ENCODE measurements around the gene BDH1.

The BDH1 gene

GRCh38 chr3:197507081-197507480, 48.7 kb downstream of the BDH1 start:
- H3K4me3 ChIP-seq (ENCODE audit: low read depth, low read length): no peak overlapping the region
- no peak for TF ChIP-seq POLR2A (IDR thresholded peaks at IDR 0.05; ENCODE audit: extremely low read depth, insufficient read length)
- TF ChIP-seq, protein P1, sequence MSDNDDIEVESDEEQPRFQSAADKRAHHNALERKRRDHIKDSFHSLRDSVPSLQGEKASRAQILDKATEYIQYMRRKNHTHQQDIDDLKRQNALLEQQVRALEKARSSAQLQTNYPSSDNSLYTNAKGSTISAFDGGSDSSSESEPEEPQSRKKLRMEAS (IDR thresholded peaks at IDR 0.05; ENCODE audit: low read depth, low read length): no peak
- TF ChIP-seq MYC (IDR thresholded peaks at IDR 0.05; ENCODE audit: low read depth, low read length): no peak
- TF ChIP-seq, protein P2, sequence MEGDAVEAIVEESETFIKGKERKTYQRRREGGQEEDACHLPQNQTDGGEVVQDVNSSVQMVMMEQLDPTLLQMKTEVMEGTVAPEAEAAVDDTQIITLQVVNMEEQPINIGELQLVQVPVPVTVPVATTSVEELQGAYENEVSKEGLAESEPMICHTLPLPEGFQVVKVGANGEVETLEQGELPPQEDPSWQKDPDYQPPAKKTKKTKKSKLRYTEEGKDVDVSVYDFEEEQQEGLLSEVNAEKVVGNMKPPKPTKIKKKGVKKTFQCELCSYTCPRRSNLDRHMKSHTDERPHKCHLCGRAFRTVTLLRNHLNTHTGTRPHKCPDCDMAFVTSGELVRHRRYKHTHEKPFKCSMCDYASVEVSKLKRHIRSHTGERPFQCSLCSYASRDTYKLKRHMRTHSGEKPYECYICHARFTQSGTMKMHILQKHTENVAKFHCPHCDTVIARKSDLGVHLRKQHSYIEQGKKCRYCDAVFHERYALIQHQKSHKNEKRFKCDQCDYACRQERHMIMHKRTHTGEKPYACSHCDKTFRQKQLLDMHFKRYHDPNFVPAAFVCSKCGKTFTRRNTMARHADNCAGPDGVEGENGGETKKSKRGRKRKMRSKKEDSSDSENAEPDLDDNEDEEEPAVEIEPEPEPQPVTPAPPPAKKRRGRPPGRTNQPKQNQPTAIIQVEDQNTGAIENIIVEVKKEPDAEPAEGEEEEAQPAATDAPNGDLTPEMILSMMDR (IDR thresholded peaks at IDR 0.05; ENCODE audit: low read depth, low read length): no peak
- no peak for DNase-seq (ENCODE audit: low read depth)

DNA sequence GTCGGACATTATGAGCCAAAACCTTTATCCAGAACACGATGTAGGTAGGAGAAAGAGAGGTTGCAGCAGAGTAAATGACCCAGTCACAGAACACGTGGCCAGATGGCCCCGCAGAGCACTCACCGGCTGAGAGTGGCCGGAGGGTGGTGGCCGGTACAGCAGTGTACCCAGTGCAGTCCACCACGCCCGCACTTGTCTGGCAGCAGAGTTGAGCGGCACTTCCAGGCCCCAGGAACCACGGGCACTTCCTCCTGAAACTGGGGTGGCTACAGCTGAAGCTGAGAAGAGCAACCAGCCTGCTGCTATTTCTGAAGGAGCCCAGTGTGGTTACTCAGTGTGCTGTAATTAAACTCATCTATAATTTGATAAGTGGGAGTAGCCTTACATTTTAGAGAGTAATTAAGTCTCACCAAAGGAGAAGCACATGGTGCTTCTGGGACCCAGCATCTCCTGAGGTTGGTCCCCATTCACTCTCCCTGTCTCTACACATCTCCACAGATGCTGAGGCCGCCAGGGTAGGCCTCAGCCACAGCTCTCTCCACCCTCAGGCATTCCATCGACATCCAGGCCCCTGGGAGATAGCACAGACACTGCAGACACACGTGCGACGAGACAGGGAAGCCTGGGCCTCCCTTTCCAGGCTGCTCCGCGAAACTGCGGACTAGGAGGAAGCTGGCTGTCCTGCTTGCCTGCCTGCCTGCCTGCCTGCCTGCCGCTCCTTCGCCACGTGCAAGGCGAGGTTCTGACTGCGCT, 49.8 kb downstream of the BDH1 start:
- DNase-seq (ENCODE audit: low read depth): no peak
- no peak overlapping the region for H3K4me3 ChIP-seq (ENCODE audit: low read depth, low read length)
- no peak for TF ChIP-seq MYC (IDR thresholded peaks at IDR 0.05; ENCODE audit: low read depth, low read length)
- no peak for TF ChIP-seq POLR2A (IDR thresholded peaks at IDR 0.05; ENCODE audit: extremely low read depth, insufficient read length)
- TF ChIP-seq, protein P2 (IDR thresholded peaks at IDR 0.05; ENCODE audit: low read depth, low read length): no peak
- TF ChIP-seq, protein P1 (IDR thresholded peaks at IDR 0.05; ENCODE audit: low read depth, low read length): no peak

- DNase-seq (ENCODE audit: low read depth): no peak
- H3K4me3 ChIP-seq (ENCODE audit: low read depth, low read length): no peak overlapping the region
Observed at GRCh38 chr3:197504641-197505121, 51.1 kb downstream of the BDH1 start.

DNA sequence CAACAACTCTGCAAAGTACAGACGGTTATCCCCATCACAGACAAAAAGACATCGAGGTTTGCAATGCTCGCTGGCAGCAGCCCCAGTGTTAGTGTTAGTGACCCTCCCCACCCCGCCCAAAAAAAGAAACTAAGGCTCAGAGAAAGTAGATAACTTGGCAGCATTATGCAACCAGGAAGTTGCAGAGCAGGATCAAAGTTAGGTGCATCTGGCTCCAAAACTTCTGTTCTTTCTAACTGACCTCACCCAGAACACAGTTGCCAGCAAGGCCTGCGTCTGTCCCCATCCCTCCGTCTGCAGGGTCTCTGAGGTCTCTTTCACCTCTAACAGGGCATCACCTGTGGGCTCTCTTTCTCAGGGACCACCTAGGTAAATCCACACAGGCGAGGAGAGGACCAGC, 51.5 kb downstream of the BDH1 start:
- DNase-seq (ENCODE audit: low read depth): no peak
- TF ChIP-seq MYC (IDR thresholded peaks at IDR 0.05; ENCODE audit: low read depth, low read length): no peak
- TF ChIP-seq, protein P2 (IDR thresholded peaks at IDR 0.05; ENCODE audit: low read depth, low read length): no peak
- no peak for TF ChIP-seq POLR2A (IDR thresholded peaks at IDR 0.05; ENCODE audit: extremely low read depth, insufficient read length)
- TF ChIP-seq, protein P1 (IDR thresholded peaks at IDR 0.05; ENCODE audit: low read depth, low read length): no peak
- no peak overlapping the region for H3K4me3 ChIP-seq (ENCODE audit: low read depth, low read length)

More at GRCh38 chr3:197504641-197505121, 51.1 kb downstream of the BDH1 start:
- TF ChIP-seq, protein P2 (IDR thresholded peaks at IDR 0.05; ENCODE audit: low read depth, low read length): no peak
- no peak for TF ChIP-seq MYC (IDR thresholded peaks at IDR 0.05; ENCODE audit: low read depth, low read length)
- no peak for TF ChIP-seq POLR2A (IDR thresholded peaks at IDR 0.05; ENCODE audit: extremely low read depth, insufficient read length)
- TF ChIP-seq, protein P1 (IDR thresholded peaks at IDR 0.05; ENCODE audit: low read depth, low read length): no peak

GRCh38 chr3:197503652-197504051, 52.1 kb downstream of the BDH1 start:
- no peak overlapping the region for H3K4me3 ChIP-seq (ENCODE audit: low read depth, low read length)
- TF ChIP-seq, protein P2 (IDR thresholded peaks at IDR 0.05; ENCODE audit: low read depth, low read length): no peak
- TF ChIP-seq, protein P1 (IDR thresholded peaks at IDR 0.05; ENCODE audit: low read depth, low read length): no peak
- TF ChIP-seq MYC (IDR thresholded peaks at IDR 0.05; ENCODE audit: low read depth, low read length) (no peak), POLR2A (IDR thresholded peaks at IDR 0.05; ENCODE audit: extremely low read depth, insufficient read length) (no peak)
- DNase-seq (ENCODE audit: low read depth): no peak
